Right lobe of liver (tissue), 6 donors: ENCODE data around the gene LRRN1. TPM values are rescaled to one million over a fixed set of nuclear protein-coding genes. Genes with fewer than 3 reads are reported as not detected.
"Not testable (repeated sequence)": the region's sequence is repeated elsewhere in the genome, so short reads cannot be mapped to it uniquely, and the experiment has no call there.

ENCODE experiments used
- ATAC-seq, 4 donors: fragments of 200-7000 bp; cut with Tn5 transposase; one replicate each; pipeline ENCODE4 v1.9.1; 2020; ENCODE audit warnings: mild to moderate bottlenecking in 4 of 4, moderate library complexity in 4 of 4
- DNase-seq, 3 donors: peaks; one replicate each; pipeline ENCODE4 v3.0.0-alpha.2; 2020
- H3K27ac ChIP-seq, 3 donors: fragments of 200-600 bp; one replicate each; pipeline ENCODE4 v1.8.0; 2022
- H3K27me3 ChIP-seq, 2 donors: fragments of 200-600 bp; one replicate each; pipeline ENCODE4 v1.8.0; 2022
- H3K36me3 ChIP-seq, 4 donors: fragments of 200-600 bp; sonication (generic) in 1 of 4; one replicate each; pipeline versions ENCODE4 v1.5.1 to v1.8.0; 2017 to 2022; ENCODE audit warnings: control low read depth in 1 of 4
- H3K4me1 ChIP-seq, 4 donors: fragments of 200-600 bp; sonication (generic) in 1 of 4; one replicate each; pipeline versions ENCODE4 v1.5.1 to v1.8.0; 2017 to 2022; ENCODE audit warnings: control low read depth in 1 of 4
- H3K4me3 ChIP-seq, 3 donors: fragments of 200-600 bp; one replicate each; pipeline ENCODE4 v1.8.0; 2022
- H3K9me3 ChIP-seq, 4 donors: fragments of 200-600 bp; sonication (generic) in 1 of 4; one replicate each; pipeline versions ENCODE4 v1.5.1 to v1.8.0; 2017 to 2022; ENCODE audit warnings: control low read depth in 1 of 4
- POLR2A ChIP-seq: fragments of 450-650 bp; IDR thresholded peaks from one replicate; pipeline ENCODE4 v1.6.1; 2017; ENCODE audit warnings: antibody characterized with exemption, mild to moderate bottlenecking
- WGBS: methylation state at CpG from one replicate; pipeline ENCODE4 v1.1.6; 2018; ENCODE audit warnings: low coverage, low lambda C conversion rate; ENCODE audit not compliant: insufficient coverage; ENCODE audit errors: missing lambda C conversion rate; 5-methylcytosine and 5-hydroxymethylcytosine counted together
- intact Hi-C, 2 donors: fragments of 100-400 bp; cut with DNase I; formaldehyde crosslinking; loops; one replicate each; pipeline versions ENCODE4 v1.11.2 to v1.14.1; 2022
- total RNA-seq, 6 experiments: library from RNA; depleted of rRNA in 2 of 6; stranded (reverse); fragments of >200 nt in 2 of 6; fragmentation: NEBNext Ultra II Directional in 3 of 6; extraction: Animal tissue kit (Norgen Biotek cat#: 25700) in 3 of 6; gene quantifications; one replicate each; pipeline versions ENCODE4 v1.1.0 to v1.2.4, GENCODE V29; 2016 to 2023
- TF ChIP-seq, protein P1 (sequence below), 4 donors: fragments of 200-600 bp in 3 of 4; fragments of 450-650 bp in 1 of 4; IDR thresholded peaks; one replicate each; pipeline versions ENCODE4 v1.5.1 to v1.8.0; 2016 to 2022; ENCODE audit warnings: antibody characterized with exemption in 4 of 4, mild to moderate bottlenecking in 2 of 4
- donor health status: DM: no; HTN: yes; CAD: no.
- donor health status: DM: no; HTN: no; CAD: no.
- donor health status: DM: no; HTN: no; CAD: no.
- donor health status: DM: no; HTN: yes; CAD: no.
- donor health status: DM: no; HTN: yes; CAD: no.

Gene LRRN1
- total RNA-seq, 6 experiments from 2014 or later, result 0.12 to 0.51 (median 0.14) TPM

GRCh38 chr3:3855056-3855455, 55.8 kb downstream of the LRRN1 start:
- TF ChIP-seq, protein P1, sequence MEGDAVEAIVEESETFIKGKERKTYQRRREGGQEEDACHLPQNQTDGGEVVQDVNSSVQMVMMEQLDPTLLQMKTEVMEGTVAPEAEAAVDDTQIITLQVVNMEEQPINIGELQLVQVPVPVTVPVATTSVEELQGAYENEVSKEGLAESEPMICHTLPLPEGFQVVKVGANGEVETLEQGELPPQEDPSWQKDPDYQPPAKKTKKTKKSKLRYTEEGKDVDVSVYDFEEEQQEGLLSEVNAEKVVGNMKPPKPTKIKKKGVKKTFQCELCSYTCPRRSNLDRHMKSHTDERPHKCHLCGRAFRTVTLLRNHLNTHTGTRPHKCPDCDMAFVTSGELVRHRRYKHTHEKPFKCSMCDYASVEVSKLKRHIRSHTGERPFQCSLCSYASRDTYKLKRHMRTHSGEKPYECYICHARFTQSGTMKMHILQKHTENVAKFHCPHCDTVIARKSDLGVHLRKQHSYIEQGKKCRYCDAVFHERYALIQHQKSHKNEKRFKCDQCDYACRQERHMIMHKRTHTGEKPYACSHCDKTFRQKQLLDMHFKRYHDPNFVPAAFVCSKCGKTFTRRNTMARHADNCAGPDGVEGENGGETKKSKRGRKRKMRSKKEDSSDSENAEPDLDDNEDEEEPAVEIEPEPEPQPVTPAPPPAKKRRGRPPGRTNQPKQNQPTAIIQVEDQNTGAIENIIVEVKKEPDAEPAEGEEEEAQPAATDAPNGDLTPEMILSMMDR (IDR thresholded peaks at IDR 0.05), result no peak
- ATAC-seq, result no peak
- Histone ChIP-seq H3K27me3 (no peaks in the 10 kb centered on the region), H3K4me1 (no peaks in the 10 kb centered on the region), H3K4me3 (no peak overlapping the region), H3K27ac (no peak overlapping the region), H3K9me3 (no peaks in the 10 kb centered on the region), H3K36me3 (no peaks in the 10 kb centered on the region)
- no peak for DNase-seq
- intact Hi-C loops, result no loop called here

GRCh38 chr3:3860235-3860634, 61.0 kb downstream of the LRRN1 start:
- Histone ChIP-seq H3K4me1 (no peaks in the 10 kb centered on the region), H3K36me3 (no peaks in the 10 kb centered on the region), H3K4me3 (no peak overlapping the region), H3K9me3 (no peaks in the 10 kb centered on the region), H3K27me3 (no peaks in the 10 kb centered on the region), H3K27ac (no peak overlapping the region)
- 63% methylated on average over 2 of the region's 2 CpGs for WGBS
- DNase-seq (no peak), ATAC-seq (no peak)
- intact Hi-C loops, result no loop called here
- TF ChIP-seq POLR2A, result no peak
- TF ChIP-seq, protein P1 (IDR thresholded peaks at IDR 0.05), result no peak

- no peaks in the 10 kb centered on the region for H3K27me3 ChIP-seq
- H3K36me3 ChIP-seq, result no peaks in the 10 kb centered on the region
- 78% methylated on average over 2 of the region's 5 CpGs for WGBS
- ATAC-seq (no peak), DNase-seq (no peak)
- no peak overlapping the region for H3K4me3 ChIP-seq
- H3K9me3 ChIP-seq, result no peaks in the 10 kb centered on the region
- TF ChIP-seq, protein P1 (IDR thresholded peaks at IDR 0.05), result no peak
- TF ChIP-seq POLR2A, result no peak
- H3K4me1 ChIP-seq, result no peaks in the 10 kb centered on the region
- intact Hi-C loops, result no loop called here
- H3K27ac ChIP-seq, result no peak overlapping the region
Observed at GRCh38 chr3:3862534-3862933, 63.3 kb downstream of the LRRN1 start.

DNA sequence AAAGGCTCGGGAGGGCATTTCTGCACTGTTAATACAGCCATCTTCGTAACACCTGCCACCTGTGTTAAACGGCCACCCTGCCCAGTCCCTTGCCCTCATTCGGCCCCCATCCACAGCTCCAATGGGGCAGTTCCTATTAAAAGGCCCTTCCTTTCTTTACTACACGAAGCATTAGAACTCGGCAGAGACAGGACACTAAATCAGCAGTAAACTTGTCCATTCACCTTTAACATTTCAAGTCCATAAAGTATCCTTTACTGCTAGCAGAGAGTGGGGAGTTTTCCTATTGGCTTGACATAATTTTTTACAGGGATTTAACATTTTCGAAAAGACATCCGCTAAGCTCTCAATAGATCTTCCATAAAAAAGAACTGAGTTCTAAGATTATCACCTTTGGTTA, 76.3 kb downstream of the LRRN1 start:
- WGBS, result 75% methylated on average over 8 of the region's 8 CpGs
- Histone ChIP-seq H3K27ac (no peak overlapping the region), H3K4me3 (no peak overlapping the region), H3K27me3 (no peaks in the 10 kb centered on the region), H3K36me3 (no peaks in the 10 kb centered on the region), H3K9me3 (no peaks in the 10 kb centered on the region), H3K4me1 (no peaks in the 10 kb centered on the region)
- DNase-seq, result no peak
- intact Hi-C loops, result no loop called here
- TF ChIP-seq POLR2A, result no peak
- TF ChIP-seq, protein P1 (IDR thresholded peaks at IDR 0.05), result no peak
- no peak for ATAC-seq

DNA sequence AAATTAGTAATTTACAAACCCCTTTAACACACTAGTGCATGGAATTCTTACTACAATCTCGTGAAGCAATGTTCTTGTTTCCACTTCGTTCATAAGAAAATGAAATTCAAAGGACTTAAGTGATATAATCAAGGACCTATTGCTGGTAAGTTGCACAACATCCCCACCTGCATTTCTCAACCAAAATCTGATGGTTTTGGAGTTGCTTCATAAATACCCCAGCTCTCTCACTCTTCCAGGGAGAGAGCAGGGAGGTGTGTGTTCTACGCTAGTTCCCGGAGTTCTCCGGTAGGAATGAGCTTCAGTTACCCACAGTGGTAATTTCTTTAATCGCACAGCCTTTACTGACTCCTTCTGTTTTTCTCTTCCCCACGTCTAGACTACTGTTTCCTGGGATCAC, 81.8 kb downstream of the LRRN1 start:
- TF ChIP-seq, protein P1 (IDR thresholded peaks at IDR 0.05), result no peak
- no peak for TF ChIP-seq POLR2A
- WGBS, result 67% methylated on average over 7 of the region's 7 CpGs
- H3K27me3 ChIP-seq, result no peaks in the 10 kb centered on the region
- ATAC-seq (no peak), DNase-seq (no peak)
- intact Hi-C loops, result no loop called here
- no peaks in the 10 kb centered on the region for H3K36me3 ChIP-seq
- H3K4me3 ChIP-seq, result no peak overlapping the region
- H3K9me3 ChIP-seq, result no peaks in the 10 kb centered on the region
- H3K4me1 ChIP-seq, result no peaks in the 10 kb centered on the region
- H3K27ac ChIP-seq, result no peak overlapping the region

DNA sequence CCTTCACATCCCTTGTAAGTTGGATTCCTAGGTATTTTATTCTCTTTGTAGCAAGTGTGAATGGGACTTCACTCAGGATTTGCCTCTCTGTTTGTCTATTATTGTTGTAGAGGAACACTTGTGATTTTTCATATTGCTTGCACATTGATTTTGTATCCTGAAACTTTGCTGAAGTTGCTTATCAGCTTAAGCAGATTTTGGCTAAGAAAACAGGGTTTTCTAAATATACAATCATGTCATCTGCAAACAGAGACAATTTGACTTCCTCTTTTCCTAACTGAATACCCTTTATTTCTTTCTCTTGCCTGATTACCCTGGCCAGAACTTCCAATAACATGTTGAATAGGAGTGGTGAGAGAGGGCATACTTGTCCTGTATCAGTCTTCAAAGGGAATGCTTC, 88.1 kb downstream of the LRRN1 start:
- H3K4me3 ChIP-seq, H3K36me3 ChIP-seq, intact Hi-C loops, ATAC-seq, H3K4me1 ChIP-seq, H3K9me3 ChIP-seq, H3K27ac ChIP-seq, DNase-seq, H3K27me3 ChIP-seq: not testable (repeated sequence)
